NT2/D1 (cell line): ENCODE measurements around the gene A4GALT.

ENCODE experiments used
- YY1 ChIP-seq: IDR thresholded peaks from 2 replicates; pipeline ENCODE4 v1.6.1; 2011; ENCODE audit not compliant: insufficient read length, insufficient read depth
- ZNF274 ChIP-seq: IDR thresholded peaks from 2 replicates; pipeline ENCODE4 v1.6.1; 2011; ENCODE audit warnings: mild to moderate bottlenecking, low read depth, low read length

GRCh38 chr22:42646569-42647525, 73.8 kb downstream of the A4GALT start:
- TF ChIP-seq ZNF274 (no peak), YY1 (no peak)
